GM12878 (cell line): ENCODE data around the gene FRS3. TPM values are rescaled to one million over a fixed set of nuclear protein-coding genes. Genes with fewer than 3 reads are reported as not detected.

ENCODE experiments used
- ATAC-seq: fragments of 200-7000 bp; cut with Tn5 transposase; 3 replicates; pipeline ENCODE4 v1.9.1; 2020; ENCODE audit warnings: mild to moderate bottlenecking, moderate library complexity
- BruUV-seq: library from RNA; stranded (reverse); fragments of 400-500 nt; replicated peaks from 2 replicates; lab custom pipeline; 2021; lab: Mats Ljungman, UMichigan
- CTCF ChIA-PET: fragments of 300-600 bp; sonication (Branson Sonifier 250); formaldehyde crosslinking; extraction: SDS; loops from one replicate; lab custom pipeline; 2021; ENCODE audit warnings: inconsistent platforms; lab: Yijun Ruan, JAX
- POLR2A ChIA-PET: fragments of 350-600 bp; formaldehyde crosslinking; extraction: SDS; loops from one replicate; lab custom pipeline; 2021; ENCODE audit warnings: inconsistent platforms; lab: Charles Lee
- RAD21 ChIA-PET: fragments of 300-600 bp; sonication (Branson Sonifier 250); formaldehyde crosslinking; loops from one replicate; lab custom pipeline; 2023; ENCODE audit warnings: antibody characterized with exemption; ENCODE audit not compliant: unreplicated experiment; lab: Charles Lee
- SMC1A ChIA-PET: fragments of 300-600 bp; sonication (Branson Sonifier 250); formaldehyde crosslinking; loops from one replicate; lab custom pipeline; 2023; ENCODE audit not compliant: unreplicated experiment, uncharacterized antibody; lab: Charles Lee
- DNase-seq: peaks from one replicate; pipeline ENCODE4 v3.0.0-alpha.2; 2011; ENCODE audit warnings: low read depth, low spot score
- FAIRE-seq: peaks from 3 replicates; lab custom pipeline; 2011; peaks lifted over from hg19 to GRCh38; lab: Jason Lieb, UNC
- H2AFZ ChIP-seq: 2 replicates; pipeline ENCODE4 v1.6.0; 2011; ENCODE audit warnings: low read depth, low read length, control low read depth; ENCODE audit not compliant: control insufficient read depth
- H3K27ac ChIP-seq: 2 replicates; pipeline ENCODE4 v1.5.1; 2011; ENCODE audit warnings: control low read depth; ENCODE audit not compliant: control insufficient read depth, insufficient read depth
- H3K27me3 ChIP-seq, 2 experiments: replicated peaks in 1 of 2; 2 replicates each; pipeline versions ENCODE4 v1.6.0 to v1.6.1; 2011; ENCODE audit warnings: low read length in 1 of 2; ENCODE audit not compliant: control insufficient read depth in 2 of 2, insufficient read depth in 2 of 2
- H3K36me3 ChIP-seq, 2 experiments: 2 replicates each; pipeline ENCODE4 v1.5.1; 2011; ENCODE audit warnings: low read length in 1 of 2; ENCODE audit not compliant: control insufficient read depth in 2 of 2, insufficient read depth in 2 of 2
- H3K4me1 ChIP-seq: 2 replicates; pipeline ENCODE4 v1.6.1; 2011; ENCODE audit warnings: mild to moderate bottlenecking, low read length, moderate library complexity, mixed read lengths; ENCODE audit not compliant: control insufficient read depth, insufficient read depth
- H3K4me2 ChIP-seq: 2 replicates; pipeline ENCODE4 v1.6.0; 2011; ENCODE audit warnings: control low read depth; ENCODE audit not compliant: control insufficient read depth, insufficient read depth
- H3K4me3 ChIP-seq: fragments of 200-600 bp; sonication (generic); 2 replicates; pipeline ENCODE4 v1.5.1; 2016
- H3K79me2 ChIP-seq: 2 replicates; pipeline ENCODE4 v1.6.0; 2011; ENCODE audit warnings: low read length; ENCODE audit not compliant: control insufficient read depth, insufficient read depth
- H3K9ac ChIP-seq: 2 replicates; pipeline ENCODE4 v1.8.0; 2011; ENCODE audit warnings: low read length, control low read depth, mixed read lengths; ENCODE audit not compliant: control insufficient read depth, insufficient read depth
- H3K9me3 ChIP-seq: replicated peaks from 3 replicates; pipeline ENCODE4 v1.5.1; 2011; ENCODE audit warnings: mild to moderate bottlenecking, low read length; ENCODE audit not compliant: control insufficient read depth, insufficient read depth
- H4K20me1 ChIP-seq: 2 replicates; pipeline ENCODE4 v1.6.0; 2011; ENCODE audit not compliant: control insufficient read depth, insufficient read depth
- CHD2 ChIP-seq: IDR thresholded peaks from 2 replicates; pipeline ENCODE4 v1.6.1; 2011; ENCODE audit warnings: low read depth, low read length, improper control_type of control experiment, borderline replicate concordance
- WGBS: methylation state at CpG from one replicate; pipeline ENCODE4 v1.1.6; 2016; ENCODE audit warnings: low lambda C conversion rate; ENCODE audit not compliant: insufficient replicate concordance, insufficient coverage; ENCODE audit errors: missing lambda C conversion rate; 5-methylcytosine and 5-hydroxymethylcytosine counted together
- in situ Hi-C: fragments of 300-500 bp; cut with MboI; formaldehyde crosslinking; loops from 9 replicates; pipeline ENCODE4 v1.14.3; 2018; ENCODE audit warnings: mixed read lengths
- intact Hi-C: fragments of 100-400 bp; cut with micrococcal nuclease; formaldehyde crosslinking; loops from one replicate; pipeline ENCODE4 v1.14.2; 2022; ENCODE audit not compliant: unreplicated experiment
- polyA plus RNA-seq, 11 experiments: library from polyadenylated mRNA; depleted of rRNA in 4 of 11; unstranded in 6 of 11; stranded (reverse) in 5 of 11; fragments of >200 nt; fragmentation: Nextera tagmentation in 4 of 11; fragmentation: Illumina TruSeq in 1 of 11; extraction: Ambion mirVana in 4 of 11; extraction: Trizol in 1 of 11; gene quantifications; 1 replicate in 1 of 11; 2 replicates in 10 of 11; pipeline versions ENCODE4 v1.2.1 to v1.2.3, GENCODE V29; 2011 to 2016; ENCODE audit warnings: inconsistent platforms in 2 of 11, missing spikeins in 2 of 11, low read depth in 1 of 11
- total RNA-seq, 4 experiments: library from RNA; depleted of rRNA in 3 of 4; stranded (reverse); fragments of >200 nt in 3 of 4; fragmentation: Illumina TruSeq in 1 of 4; extraction: Trizol in 1 of 4; gene quantifications; 2 replicates each; pipeline versions ENCODE4 v1.2.1 to v1.2.3, GENCODE V29; 2013 to 2021
- TF ChIP-seq, protein P1 (sequence below): fragments of 450-650 bp; conservative IDR thresholded peaks from 2 replicates; pipeline ENCODE4 v1.6.1; 2017; ENCODE audit warnings: mild to moderate bottlenecking, moderate library complexity

Gene FRS3
- total and polyA plus RNA-seq, 10 of the 15 experiments (the other 5 are each of a cell fraction or from before 2014, with no cell fraction given) = 0.05 to 3.4 (median 1.5) TPM

DNA sequence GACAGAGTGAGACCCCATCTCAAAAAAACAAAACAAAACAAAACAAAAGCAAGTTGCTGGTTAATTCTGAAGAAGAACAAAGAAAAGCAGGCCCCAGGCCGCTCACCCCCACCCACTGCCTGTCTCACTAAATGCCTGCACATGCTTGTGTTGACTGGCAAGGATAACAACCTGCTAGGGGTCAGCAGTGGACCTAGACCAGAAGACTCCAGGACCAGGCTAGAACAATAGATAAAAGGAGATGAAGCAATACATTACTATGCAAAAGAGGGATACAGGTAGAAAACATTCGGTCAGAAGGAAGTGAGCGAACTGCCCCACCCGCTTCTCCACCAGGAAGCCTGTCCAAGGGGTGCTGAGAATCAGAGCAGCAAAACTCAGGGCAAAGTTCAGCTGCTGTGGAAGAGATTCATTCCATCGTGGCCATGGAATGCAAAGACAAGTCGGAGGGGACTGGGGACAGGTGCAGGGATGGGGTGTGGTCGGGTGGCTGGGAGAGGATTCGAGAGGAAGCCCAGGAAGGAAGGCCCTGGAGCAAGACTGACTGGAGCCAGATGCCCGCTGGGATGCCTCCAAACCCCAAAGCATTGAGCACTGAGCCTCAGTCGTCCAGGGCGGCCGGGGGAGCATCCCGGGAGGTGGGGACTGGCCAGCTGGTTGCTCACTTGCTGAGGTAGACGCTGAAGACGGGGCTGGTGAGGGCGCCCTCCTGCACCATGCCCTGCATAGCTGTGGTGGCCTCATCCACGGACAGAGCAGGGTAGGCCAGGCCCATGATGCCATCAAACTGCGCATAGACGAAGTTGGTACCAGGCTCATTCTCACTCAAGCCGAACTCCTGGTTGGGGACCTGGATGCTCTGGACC lies 37.8 kb downstream of the FRS3 start:
- 58% methylated on average over 18 of the region's 20 CpGs for WGBS
- intact Hi-C loops (no loop called here), in situ Hi-C loops (no loop called here)
- H3K27me3 ChIP-seq = no peaks in the 10 kb centered on the region; a peak in 1 of 4 replicates
- H3K9ac ChIP-seq = no peak overlapping the region
- H3K36me3 ChIP-seq = no peaks in the 10 kb centered on the region
- no peak overlapping the region for H3K27ac ChIP-seq
- no peaks in the 10 kb centered on the region for H3K9me3 ChIP-seq
- no TSS peak for BruUV-seq
- FAIRE-seq (no peak), ATAC-seq (no peak), DNase-seq (no peak)
- H2AFZ ChIP-seq = no peak overlapping the region
- RAD21 ChIA-PET = no interaction called here
- H3K79me2 ChIP-seq = no peaks in the 10 kb centered on the region
- SMC1A ChIA-PET = no interaction called here
- POLR2A ChIA-PET = no interaction called here
- no peaks in the 10 kb centered on the region for H3K4me1 ChIP-seq
- CTCF ChIA-PET = no interaction called here
- H3K4me3 ChIP-seq = no peak overlapping the region
- no peak overlapping the region for H3K4me2 ChIP-seq
- no peaks in the 10 kb centered on the region for H4K20me1 ChIP-seq
- TF ChIP-seq, protein P1, sequence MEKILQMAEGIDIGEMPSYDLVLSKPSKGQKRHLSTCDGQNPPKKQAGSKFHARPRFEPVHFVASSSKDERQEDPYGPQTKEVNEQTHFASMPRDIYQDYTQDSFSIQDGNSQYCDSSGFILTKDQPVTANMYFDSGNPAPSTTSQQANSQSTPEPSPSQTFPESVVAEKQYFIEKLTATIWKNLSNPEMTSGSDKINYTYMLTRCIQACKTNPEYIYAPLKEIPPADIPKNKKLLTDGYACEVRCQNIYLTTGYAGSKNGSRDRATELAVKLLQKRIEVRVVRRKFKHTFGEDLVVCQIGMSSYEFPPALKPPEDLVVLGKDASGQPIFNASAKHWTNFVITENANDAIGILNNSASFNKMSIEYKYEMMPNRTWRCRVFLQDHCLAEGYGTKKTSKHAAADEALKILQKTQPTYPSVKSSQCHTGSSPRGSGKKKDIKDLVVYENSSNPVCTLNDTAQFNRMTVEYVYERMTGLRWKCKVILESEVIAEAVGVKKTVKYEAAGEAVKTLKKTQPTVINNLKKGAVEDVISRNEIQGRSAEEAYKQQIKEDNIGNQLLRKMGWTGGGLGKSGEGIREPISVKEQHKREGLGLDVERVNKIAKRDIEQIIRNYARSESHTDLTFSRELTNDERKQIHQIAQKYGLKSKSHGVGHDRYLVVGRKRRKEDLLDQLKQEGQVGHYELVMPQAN = no peak
- no peak for TF ChIP-seq CHD2
